ENCODE measurements around the gene COL25A1. TPM values are rescaled to one million over a fixed set of nuclear protein-coding genes. Genes with fewer than 3 reads are reported as not detected.

The COL25A1 gene
- total RNA-seq, 1 experiment from 2014 or later: not detected

GRCh38 chr4:109266891-109267290, 35.6 kb downstream of the COL25A1 start:
- Mint-ChIP-seq H3K4me1 (ENCODE audit: low read depth, unreplicated experiment) (no peaks in the 10 kb centered on the region), H3K27me3 (ENCODE audit: unreplicated experiment) (no peaks in the 10 kb centered on the region), H3K9me3 (ENCODE audit: low read depth, unreplicated experiment) (no peaks in the 10 kb centered on the region), H3K4me3 (ENCODE audit: low read depth, unreplicated experiment) (no peak overlapping the region), H3K27ac (ENCODE audit: unreplicated experiment) (no peak overlapping the region), H3K36me3 (ENCODE audit: insufficient read depth, unreplicated experiment) (no peaks in the 10 kb centered on the region)
- no peak for TF ChIP-seq CTCF (IDR thresholded peaks at IDR 0.05; ENCODE audit: unreplicated experiment)
- CTCF ChIA-PET: no interaction called here
- no TSS peak for BruUV-seq (replicated peaks)
- DNase-seq: no peak
- intact Hi-C loops (cut with micrococcal nuclease; ENCODE audit: unreplicated experiment): no loop called here

DNA sequence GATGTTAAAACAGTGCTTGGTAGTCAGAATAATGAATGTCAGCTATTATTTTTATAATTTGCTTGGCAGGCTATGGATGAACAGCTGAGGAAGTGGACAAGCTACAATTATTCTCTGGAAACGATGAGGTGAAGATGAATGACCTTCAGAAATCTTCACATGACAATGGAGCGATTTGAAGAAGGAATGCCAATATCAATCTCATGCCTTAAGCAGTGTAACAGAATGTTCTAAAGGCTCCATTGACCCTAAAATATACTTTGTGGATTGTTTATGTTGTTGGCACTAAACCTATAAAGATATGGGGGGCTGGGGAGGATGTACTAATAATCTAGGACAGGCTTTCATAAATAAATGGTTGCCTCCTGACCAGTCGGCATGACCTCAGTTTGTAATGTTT, 36.2 kb downstream of the COL25A1 start:
- Mint-ChIP-seq H3K9me3 (ENCODE audit: low read depth, unreplicated experiment) (no peaks in the 10 kb centered on the region), H3K4me3 (ENCODE audit: low read depth, unreplicated experiment) (no peak overlapping the region), H3K36me3 (ENCODE audit: insufficient read depth, unreplicated experiment) (no peaks in the 10 kb centered on the region), H3K4me1 (ENCODE audit: low read depth, unreplicated experiment) (no peaks in the 10 kb centered on the region), H3K27ac (ENCODE audit: unreplicated experiment) (no peak overlapping the region), H3K27me3 (ENCODE audit: unreplicated experiment) (no peaks in the 10 kb centered on the region)
- TF ChIP-seq CTCF (IDR thresholded peaks at IDR 0.05; ENCODE audit: unreplicated experiment): no peak
- BruUV-seq (replicated peaks): no TSS peak
- CTCF ChIA-PET: no interaction called here
- intact Hi-C loops (cut with micrococcal nuclease; ENCODE audit: unreplicated experiment): no loop called here
- DNase-seq: no peak

GRCh38 chr4:109263721-109264120, 38.7 kb downstream of the COL25A1 start:
- TF ChIP-seq CTCF (IDR thresholded peaks at IDR 0.05; ENCODE audit: unreplicated experiment): no peak
- Mint-ChIP-seq H3K4me3 (ENCODE audit: low read depth, unreplicated experiment) (no peak overlapping the region), H3K27me3 (ENCODE audit: unreplicated experiment) (no peaks in the 10 kb centered on the region), H3K27ac (ENCODE audit: unreplicated experiment) (no peak overlapping the region), H3K4me1 (ENCODE audit: low read depth, unreplicated experiment) (no peaks in the 10 kb centered on the region), H3K36me3 (ENCODE audit: insufficient read depth, unreplicated experiment) (no peaks in the 10 kb centered on the region), H3K9me3 (ENCODE audit: low read depth, unreplicated experiment) (no peaks in the 10 kb centered on the region)
- no peak for DNase-seq
- CTCF ChIA-PET: no interaction called here
- no TSS peak for BruUV-seq (replicated peaks)
- intact Hi-C loops (cut with micrococcal nuclease; ENCODE audit: unreplicated experiment): no loop called here

- Mint-ChIP-seq H3K4me3 (ENCODE audit: low read depth, unreplicated experiment) (no peak overlapping the region), H3K4me1 (ENCODE audit: low read depth, unreplicated experiment) (no peaks in the 10 kb centered on the region), H3K27ac (ENCODE audit: unreplicated experiment) (no peak overlapping the region), H3K9me3 (ENCODE audit: low read depth, unreplicated experiment) (no peaks in the 10 kb centered on the region), H3K36me3 (ENCODE audit: insufficient read depth, unreplicated experiment) (no peaks in the 10 kb centered on the region), H3K27me3 (ENCODE audit: unreplicated experiment) (no peaks in the 10 kb centered on the region)
- CTCF ChIA-PET: no interaction called here
- TF ChIP-seq CTCF (IDR thresholded peaks at IDR 0.05; ENCODE audit: unreplicated experiment): no peak
- intact Hi-C loops (cut with micrococcal nuclease; ENCODE audit: unreplicated experiment): no loop called here
- no peak for DNase-seq
- no TSS peak for BruUV-seq (replicated peaks)
Observed at GRCh38 chr4:109256818-109257217, 45.6 kb downstream of the COL25A1 start.
